ENCODE results near the gene HGF.

HGF gene

DNA sequence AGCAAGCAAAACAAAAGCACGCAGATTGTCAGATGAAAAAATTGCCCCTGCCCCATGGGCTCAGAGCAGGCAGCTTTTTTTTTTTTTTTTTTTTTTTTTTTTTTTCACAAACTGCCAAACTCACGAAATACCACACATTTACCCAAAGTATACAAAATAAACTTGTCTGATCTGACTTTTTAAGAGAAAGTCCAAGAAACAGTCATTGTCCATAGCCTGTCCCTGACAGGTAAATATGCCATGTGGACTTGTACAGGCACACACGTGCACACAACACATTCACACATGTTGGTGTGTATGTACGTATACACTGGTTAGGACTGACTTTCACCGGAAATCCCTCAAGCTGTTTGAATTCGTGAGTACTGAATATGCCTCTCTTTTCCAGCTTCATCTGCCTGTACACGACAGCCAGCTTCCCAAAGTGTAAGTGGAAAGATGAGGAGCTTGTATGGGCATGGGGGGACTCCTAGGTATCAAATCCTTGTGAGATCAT is 929 bp upstream of the HGF start:
- TF ChIP-seq NFIC (IDR thresholded peaks at IDR 0.05) (no peak), TAF1 (IDR thresholded peaks at IDR 0.05; ENCODE audit: low read depth) (no peak), EP300 (IDR thresholded peaks at IDR 0.05; ENCODE audit: borderline replicate concordance) (no peak), CREB1 (IDR thresholded peaks at IDR 0.05; ENCODE audit: low read depth) (no peak), FOXM1 (IDR thresholded peaks at IDR 0.05; ENCODE audit: borderline replicate concordance, low read depth) (no peak), RAD21 (IDR thresholded peaks at IDR 0.05; ENCODE audit: low read depth) (no peak), TEAD4 (IDR thresholded peaks at IDR 0.05) (no peak), YY1 (IDR thresholded peaks at IDR 0.05; ENCODE audit: low read depth) (no peak), EGR1 (IDR thresholded peaks at IDR 0.05) (no peak), CEBPB (IDR thresholded peaks at IDR 0.05) (no peak), ZBTB7A (IDR thresholded peaks at IDR 0.05; ENCODE audit: low read depth) (no peak), TCF12 (IDR thresholded peaks at IDR 0.05; ENCODE audit: low read depth) (no peak)
- TF ChIP-seq, protein P1, sequence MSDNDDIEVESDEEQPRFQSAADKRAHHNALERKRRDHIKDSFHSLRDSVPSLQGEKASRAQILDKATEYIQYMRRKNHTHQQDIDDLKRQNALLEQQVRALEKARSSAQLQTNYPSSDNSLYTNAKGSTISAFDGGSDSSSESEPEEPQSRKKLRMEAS (IDR thresholded peaks at IDR 0.05): no peak
- TF ChIP-seq, protein P2, sequence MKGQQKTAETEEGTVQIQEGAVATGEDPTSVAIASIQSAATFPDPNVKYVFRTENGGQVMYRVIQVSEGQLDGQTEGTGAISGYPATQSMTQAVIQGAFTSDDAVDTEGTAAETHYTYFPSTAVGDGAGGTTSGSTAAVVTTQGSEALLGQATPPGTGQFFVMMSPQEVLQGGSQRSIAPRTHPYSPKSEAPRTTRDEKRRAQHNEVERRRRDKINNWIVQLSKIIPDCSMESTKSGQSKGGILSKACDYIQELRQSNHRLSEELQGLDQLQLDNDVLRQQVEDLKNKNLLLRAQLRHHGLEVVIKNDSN (IDR thresholded peaks at IDR 0.05): no peak
- TF ChIP-seq, protein P3, sequence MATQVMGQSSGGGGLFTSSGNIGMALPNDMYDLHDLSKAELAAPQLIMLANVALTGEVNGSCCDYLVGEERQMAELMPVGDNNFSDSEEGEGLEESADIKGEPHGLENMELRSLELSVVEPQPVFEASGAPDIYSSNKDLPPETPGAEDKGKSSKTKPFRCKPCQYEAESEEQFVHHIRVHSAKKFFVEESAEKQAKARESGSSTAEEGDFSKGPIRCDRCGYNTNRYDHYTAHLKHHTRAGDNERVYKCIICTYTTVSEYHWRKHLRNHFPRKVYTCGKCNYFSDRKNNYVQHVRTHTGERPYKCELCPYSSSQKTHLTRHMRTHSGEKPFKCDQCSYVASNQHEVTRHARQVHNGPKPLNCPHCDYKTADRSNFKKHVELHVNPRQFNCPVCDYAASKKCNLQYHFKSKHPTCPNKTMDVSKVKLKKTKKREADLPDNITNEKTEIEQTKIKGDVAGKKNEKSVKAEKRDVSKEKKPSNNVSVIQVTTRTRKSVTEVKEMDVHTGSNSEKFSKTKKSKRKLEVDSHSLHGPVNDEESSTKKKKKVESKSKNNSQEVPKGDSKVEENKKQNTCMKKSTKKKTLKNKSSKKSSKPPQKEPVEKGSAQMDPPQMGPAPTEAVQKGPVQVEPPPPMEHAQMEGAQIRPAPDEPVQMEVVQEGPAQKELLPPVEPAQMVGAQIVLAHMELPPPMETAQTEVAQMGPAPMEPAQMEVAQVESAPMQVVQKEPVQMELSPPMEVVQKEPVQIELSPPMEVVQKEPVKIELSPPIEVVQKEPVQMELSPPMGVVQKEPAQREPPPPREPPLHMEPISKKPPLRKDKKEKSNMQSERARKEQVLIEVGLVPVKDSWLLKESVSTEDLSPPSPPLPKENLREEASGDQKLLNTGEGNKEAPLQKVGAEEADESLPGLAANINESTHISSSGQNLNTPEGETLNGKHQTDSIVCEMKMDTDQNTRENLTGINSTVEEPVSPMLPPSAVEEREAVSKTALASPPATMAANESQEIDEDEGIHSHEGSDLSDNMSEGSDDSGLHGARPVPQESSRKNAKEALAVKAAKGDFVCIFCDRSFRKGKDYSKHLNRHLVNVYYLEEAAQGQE (IDR thresholded peaks at IDR 0.05; ENCODE audit: low read depth): no peak

DNA sequence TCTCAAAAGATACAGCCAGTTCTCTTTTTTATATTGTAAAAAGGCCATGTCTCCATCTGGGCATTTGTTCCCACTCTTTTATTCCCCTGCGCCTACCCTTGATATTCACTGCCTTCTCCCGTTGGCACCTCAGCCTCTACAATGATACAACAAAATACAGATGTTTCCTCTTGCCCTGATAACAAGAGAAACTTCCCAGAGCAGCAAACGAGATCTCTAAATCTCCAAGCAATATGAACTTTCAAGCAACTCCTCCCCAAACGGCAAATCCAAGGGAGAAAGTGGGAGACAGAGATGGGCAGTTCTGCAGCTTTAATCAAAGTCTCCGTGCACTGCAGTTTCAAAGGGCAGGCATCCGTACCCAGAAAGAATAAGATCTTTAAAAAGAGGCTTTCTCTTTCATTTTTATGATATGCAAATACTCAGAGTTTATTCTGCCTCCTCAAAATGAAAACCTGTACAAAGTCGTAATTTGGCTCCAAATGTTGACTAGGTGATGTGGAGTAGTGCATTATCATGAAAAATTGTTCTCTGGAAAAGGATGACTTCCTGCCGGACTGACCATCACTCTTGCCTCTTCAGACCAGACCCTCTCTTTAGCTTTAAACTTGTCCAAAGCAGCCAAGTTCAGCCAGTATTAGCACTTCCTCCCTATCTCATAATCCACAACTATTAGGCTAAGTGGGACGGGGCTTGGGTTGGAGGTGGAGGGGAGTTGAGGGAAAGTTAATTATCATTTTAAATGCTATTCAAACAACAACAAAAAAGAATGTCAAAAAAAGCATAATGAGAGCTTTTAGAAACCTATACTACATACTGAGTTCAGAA is 682 bp downstream of the HGF start:
- TF ChIP-seq NFIC (IDR thresholded peaks at IDR 0.05) (no peak), ZBTB7A (IDR thresholded peaks at IDR 0.05; ENCODE audit: low read depth) (no peak), TEAD4 (IDR thresholded peaks at IDR 0.05) (no peak), YY1 (IDR thresholded peaks at IDR 0.05; ENCODE audit: low read depth) (no peak)
- TF ChIP-seq, protein P3 (IDR thresholded peaks at IDR 0.05; ENCODE audit: low read depth): no peak
- TF ChIP-seq, protein P1 (IDR thresholded peaks at IDR 0.05): no peak

DNA sequence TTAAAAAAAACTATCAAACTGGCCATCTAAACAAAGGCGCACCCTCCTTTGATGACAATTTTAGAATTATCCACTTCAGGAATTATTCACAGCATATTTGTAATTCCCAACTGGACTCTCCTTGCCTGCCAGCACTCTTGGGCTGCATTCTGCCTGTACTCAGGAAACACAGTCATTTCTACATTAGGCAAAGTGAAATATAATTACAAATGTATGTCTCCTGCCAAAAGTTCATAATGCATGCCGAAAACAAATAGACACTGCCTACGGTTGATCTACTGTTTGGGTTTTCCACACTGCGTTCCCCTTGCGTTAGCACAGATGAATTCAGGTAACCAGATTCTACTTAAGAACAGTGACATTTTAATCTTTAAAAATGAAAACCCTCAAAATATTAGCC is 1.9 kb downstream of the HGF start:
- no peak for TF ChIP-seq TEAD4 (IDR thresholded peaks at IDR 0.05)
- no peak for TF ChIP-seq TCF12 (IDR thresholded peaks at IDR 0.05; ENCODE audit: low read depth)
- TF ChIP-seq CEBPB (IDR thresholded peaks at IDR 0.05): no peak
- TF ChIP-seq EGR1 (IDR thresholded peaks at IDR 0.05): no peak
- no peak for TF ChIP-seq FOXM1 (IDR thresholded peaks at IDR 0.05; ENCODE audit: borderline replicate concordance, low read depth)
- no peak for TF ChIP-seq TAF1 (IDR thresholded peaks at IDR 0.05; ENCODE audit: low read depth)
- TF ChIP-seq, protein P3 (IDR thresholded peaks at IDR 0.05; ENCODE audit: low read depth): no peak
- TF ChIP-seq EP300 (IDR thresholded peaks at IDR 0.05; ENCODE audit: borderline replicate concordance): no peak
- TF ChIP-seq NFIC (IDR thresholded peaks at IDR 0.05): no peak
- TF ChIP-seq RAD21 (IDR thresholded peaks at IDR 0.05; ENCODE audit: low read depth): no peak
- no peak for TF ChIP-seq CREB1 (IDR thresholded peaks at IDR 0.05; ENCODE audit: low read depth)
- TF ChIP-seq, protein P2 (IDR thresholded peaks at IDR 0.05): no peak
- TF ChIP-seq, protein P1 (IDR thresholded peaks at IDR 0.05): no peak
- no peak for TF ChIP-seq YY1 (IDR thresholded peaks at IDR 0.05; ENCODE audit: low read depth)
- no peak for TF ChIP-seq ZBTB7A (IDR thresholded peaks at IDR 0.05; ENCODE audit: low read depth)

DNA sequence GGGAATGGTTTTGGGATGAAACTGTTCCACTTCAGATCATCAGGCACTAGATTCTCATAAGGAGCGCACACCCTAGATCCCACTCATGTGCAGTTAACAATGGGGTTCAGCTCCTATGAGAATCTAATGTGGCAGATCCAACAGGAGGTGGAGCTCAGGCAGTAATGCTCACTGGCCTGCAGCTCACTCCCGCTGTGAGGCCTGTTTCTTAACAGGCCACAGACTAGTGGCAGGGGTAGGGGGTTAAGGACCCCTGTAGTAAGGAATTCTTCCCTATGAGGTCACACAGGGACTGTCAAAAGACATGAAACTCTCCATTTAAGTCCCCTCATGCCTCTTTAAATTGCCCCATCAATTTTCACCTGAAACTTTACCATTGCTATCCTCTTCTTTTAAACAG is 8.0 kb downstream of the HGF start:
- TF ChIP-seq TEAD4 (IDR thresholded peaks at IDR 0.05): no peak
- TF ChIP-seq TAF1 (IDR thresholded peaks at IDR 0.05; ENCODE audit: low read depth): no peak
- TF ChIP-seq CEBPB (IDR thresholded peaks at IDR 0.05): no peak
- no peak for TF ChIP-seq EP300 (IDR thresholded peaks at IDR 0.05; ENCODE audit: borderline replicate concordance)
- no peak for TF ChIP-seq FOXM1 (IDR thresholded peaks at IDR 0.05; ENCODE audit: borderline replicate concordance, low read depth)
- TF ChIP-seq CREB1 (IDR thresholded peaks at IDR 0.05; ENCODE audit: low read depth): no peak
- TF ChIP-seq TCF12 (IDR thresholded peaks at IDR 0.05; ENCODE audit: low read depth): no peak
- TF ChIP-seq, protein P3 (IDR thresholded peaks at IDR 0.05; ENCODE audit: low read depth): no peak
- no peak for TF ChIP-seq RAD21 (IDR thresholded peaks at IDR 0.05; ENCODE audit: low read depth)
- TF ChIP-seq NFIC (IDR thresholded peaks at IDR 0.05): no peak
- no peak for TF ChIP-seq YY1 (IDR thresholded peaks at IDR 0.05; ENCODE audit: low read depth)
